Measurements from ENCODE around the gene SLC48A1.

SLC48A1 gene

GRCh38 chr12:47757840-47758583, 15.0 kb upstream of the SLC48A1 start:
- DNase-seq, result peak; percentile 67

DNA sequence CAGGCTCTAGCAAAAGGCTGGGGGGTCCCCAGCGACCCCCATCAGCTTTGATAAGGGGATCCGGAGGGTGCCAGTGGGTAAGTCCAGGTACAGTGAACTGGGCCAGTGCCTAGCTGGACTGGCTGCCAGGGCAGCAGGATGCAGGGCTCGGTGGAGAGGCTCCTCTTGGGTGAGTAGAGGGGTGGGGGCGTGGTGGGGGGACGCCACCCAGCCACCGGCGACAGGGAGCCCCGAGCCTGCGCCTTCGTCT, 14.5 kb upstream of the SLC48A1 start:
- DNase-seq, result peak; percentile 62

DNA sequence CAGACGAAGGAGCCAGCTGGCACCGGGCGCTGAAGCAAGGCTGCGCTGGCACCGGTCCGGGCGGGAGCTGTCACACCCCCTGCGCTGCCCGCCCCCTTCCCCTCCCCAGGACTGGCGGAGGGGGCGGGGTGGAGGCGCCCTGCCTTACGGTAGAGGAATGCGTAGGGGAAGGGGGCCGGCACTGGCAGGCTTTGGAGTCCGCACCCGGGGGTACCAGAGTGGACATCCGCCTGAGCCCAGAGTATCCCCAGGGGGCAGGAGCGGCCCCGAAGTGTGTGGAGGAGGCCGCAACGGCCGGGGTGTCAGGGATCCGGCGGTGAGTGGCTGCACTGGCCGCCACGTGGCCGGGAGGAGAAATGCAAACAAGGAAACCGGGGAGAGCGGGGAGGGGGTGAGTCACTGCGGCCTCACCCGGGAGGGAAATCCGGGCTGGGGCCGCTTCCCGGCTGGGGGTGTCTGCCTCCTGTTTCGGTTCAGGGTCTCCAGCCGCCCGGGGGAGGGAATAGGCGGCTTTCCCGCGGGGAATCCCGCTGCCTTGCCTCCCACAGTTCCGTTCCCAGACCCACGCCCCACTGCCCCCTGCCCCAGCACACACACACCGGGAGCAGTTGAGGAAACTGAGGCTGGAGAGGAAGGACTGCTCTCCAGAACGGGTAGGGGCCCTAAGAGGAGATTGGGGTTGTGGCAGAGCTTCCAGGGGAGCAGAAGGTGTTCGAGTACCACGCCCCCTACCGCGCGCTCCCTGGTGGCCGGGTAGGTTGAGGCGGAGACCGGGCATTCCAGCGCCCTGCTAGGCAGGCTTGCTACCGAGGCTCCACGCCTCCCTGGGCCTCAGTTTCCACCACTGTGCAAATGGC, 14.0 kb upstream of the SLC48A1 start, which contains the start of gene RAPGEF3:
Gene RAPGEF3, minus strand, starts transcription at position 47 of the 857 bp plus-strand sequence. CDS start 324 bp downstream, outside the sequence.
- DNase-seq, result peak; percentile 84

GRCh38 chr12:47762850-47763465, 10.1 kb upstream of the SLC48A1 start:
- no peak for DNase-seq

GRCh38 chr12:47763481-47764346, 9.3 kb upstream of the SLC48A1 start:
- DNase-seq, result no peak

GRCh38 chr12:47766502-47767215, 6.4 kb upstream of the SLC48A1 start:
- no peak for DNase-seq

- no peak for DNase-seq
Observed at GRCh38 chr12:47767216-47767724, 5.8 kb upstream of the SLC48A1 start.

DNA sequence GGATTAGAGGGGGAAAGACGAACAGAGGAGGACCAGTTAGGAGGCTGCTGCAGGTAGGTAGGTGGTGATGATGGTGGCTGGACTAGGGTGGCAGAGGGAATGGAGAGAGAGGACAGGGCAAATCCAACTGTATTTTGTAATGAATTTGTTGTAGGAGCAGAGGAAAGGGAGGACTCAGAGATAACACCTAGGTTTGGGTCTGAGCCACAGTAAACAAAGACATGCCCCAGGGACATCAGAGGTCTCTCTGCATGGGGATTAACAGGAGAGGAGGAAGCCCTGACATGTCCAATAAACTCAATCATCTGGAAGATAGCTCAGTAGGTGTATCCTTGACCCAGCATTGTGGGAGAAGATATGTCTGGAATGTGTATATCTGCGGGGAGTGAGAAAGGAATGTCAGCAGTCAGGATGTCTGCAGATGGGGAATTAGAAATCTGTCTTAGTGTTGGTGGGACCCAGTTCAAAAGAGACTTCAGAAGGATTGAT, 4.7 kb upstream of the SLC48A1 start:
- DNase-seq, result no peak

DNA sequence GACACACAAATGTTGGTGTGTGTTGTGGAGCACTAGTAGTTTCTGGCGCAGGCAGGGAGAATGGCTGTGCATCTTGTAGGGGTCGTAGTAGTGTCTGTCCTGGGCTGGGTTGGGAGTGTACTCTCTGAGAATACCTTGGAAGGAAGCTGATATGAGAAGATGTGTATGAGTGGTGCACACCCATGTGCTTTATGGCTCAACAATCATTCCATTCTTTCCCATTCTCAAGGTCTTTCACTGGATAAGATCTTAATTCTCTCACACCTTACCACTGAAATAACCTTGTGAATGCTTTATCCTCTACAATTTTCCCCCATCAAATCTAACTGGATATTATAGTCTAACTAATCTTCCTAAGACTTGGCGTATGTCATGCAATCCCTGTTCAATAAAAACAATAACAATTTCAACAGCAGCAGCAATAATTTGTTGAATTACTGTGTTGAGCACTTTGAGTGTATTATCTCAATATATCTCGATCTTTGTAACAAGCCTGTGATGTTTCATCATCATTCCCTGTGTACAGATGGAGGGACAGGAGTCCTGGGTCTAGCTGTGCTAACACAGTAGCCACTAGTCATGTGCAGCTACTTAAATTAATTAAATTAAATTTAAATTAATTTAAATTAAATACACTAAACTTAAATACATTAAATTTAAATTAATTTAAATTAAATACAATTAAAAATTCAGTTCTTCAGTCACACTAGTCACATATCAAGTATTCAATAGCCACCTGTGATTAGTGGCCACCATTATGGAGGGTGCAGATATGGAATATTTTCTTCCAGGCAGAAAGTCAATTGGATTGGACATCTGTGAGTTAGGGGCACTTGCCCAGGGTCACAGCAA, 3.6 kb upstream of the SLC48A1 start:
- no peak for DNase-seq

DNA sequence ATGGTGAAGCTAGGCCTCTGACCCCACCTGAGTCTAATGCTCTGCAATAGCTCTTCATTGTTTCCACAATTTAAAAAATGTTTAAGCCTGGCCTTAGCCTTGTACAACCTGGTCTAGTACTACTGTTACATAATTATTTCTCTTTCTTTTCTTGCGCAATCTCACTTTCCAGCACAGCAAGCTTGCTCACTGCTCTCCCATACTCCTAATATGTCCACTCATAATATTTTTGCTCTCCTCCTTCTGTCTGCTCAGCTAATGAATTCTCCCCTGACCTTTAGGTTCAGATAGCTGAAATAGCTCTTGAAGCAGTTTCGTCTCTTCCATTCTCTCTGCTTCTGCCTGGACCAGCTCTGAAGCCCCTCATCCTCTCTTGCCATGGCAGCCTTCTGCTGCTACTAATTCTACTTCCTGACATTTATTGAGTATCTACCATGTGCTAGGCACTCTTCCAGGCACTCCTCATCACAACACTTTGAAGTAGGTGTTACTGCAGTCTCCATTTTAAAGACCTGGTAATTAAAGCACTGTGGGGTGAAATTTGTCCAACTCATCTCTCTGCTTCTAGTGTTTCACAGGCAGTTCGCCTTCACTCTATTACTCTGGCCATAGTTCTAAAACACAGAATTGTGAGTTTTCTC, 2.8 kb upstream of the SLC48A1 start:
- no peak for DNase-seq

- DNase-seq, result no peak
Observed at GRCh38 chr12:47771304-47771703, 1.7 kb upstream of the SLC48A1 start.

- no peak for DNase-seq
Observed at GRCh38 chr12:47772094-47772660, 861 bp upstream of the SLC48A1 start.

DNA sequence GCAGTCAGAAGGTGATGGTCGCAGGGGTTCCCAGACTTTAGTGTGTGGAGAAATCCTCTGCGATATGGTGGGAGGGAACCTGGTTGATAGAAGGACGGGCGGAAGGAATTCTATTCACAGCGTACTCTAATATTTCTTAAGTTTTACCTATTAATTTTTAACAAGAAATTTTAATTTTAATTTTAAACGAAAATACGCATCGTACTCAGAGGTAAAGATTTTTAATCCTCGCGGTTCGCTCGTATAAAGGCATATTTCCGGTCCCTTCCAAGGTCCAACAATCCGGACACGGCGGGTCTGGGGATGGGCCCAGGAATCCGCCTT, 338 bp upstream of the SLC48A1 start:
- no peak for DNase-seq

DNA sequence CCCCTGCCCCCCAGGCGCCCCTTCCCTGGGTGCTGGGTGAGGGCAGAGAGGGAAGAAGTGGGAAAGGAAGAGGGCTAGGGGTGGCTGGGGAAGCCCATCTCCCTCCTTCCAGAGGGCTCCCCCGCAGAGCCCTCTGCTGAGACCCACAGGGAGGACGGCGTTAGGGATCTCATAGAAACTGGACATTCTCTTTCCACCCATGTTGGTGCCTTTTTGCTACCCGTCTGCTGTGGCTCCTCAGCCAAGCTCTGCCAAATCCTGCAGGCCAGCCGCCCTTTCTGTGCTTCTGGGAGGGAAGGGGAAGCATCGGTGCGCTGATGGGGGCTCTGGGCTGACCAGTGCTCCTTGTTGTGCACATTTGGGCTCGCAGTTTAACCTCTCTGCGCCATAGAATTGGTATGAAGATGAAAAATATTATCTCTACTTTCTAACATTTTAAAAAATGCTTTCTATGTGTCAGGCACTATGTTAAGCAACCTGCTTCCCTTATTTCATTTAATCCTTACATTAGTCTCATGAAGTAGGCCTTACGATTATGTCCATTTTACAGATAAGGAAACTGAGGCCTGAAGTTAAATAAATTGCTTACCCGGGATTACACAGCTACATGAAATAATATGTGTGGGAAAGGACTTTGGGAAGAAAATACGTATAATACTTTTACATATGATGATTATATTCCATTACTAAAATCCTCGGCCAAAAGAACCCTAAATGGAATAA, 981 bp downstream of the SLC48A1 start:
- no peak for DNase-seq

GRCh38 chr12:47774663-47775062, 1.6 kb downstream of the SLC48A1 start:
- DNase-seq, result no peak

DNA sequence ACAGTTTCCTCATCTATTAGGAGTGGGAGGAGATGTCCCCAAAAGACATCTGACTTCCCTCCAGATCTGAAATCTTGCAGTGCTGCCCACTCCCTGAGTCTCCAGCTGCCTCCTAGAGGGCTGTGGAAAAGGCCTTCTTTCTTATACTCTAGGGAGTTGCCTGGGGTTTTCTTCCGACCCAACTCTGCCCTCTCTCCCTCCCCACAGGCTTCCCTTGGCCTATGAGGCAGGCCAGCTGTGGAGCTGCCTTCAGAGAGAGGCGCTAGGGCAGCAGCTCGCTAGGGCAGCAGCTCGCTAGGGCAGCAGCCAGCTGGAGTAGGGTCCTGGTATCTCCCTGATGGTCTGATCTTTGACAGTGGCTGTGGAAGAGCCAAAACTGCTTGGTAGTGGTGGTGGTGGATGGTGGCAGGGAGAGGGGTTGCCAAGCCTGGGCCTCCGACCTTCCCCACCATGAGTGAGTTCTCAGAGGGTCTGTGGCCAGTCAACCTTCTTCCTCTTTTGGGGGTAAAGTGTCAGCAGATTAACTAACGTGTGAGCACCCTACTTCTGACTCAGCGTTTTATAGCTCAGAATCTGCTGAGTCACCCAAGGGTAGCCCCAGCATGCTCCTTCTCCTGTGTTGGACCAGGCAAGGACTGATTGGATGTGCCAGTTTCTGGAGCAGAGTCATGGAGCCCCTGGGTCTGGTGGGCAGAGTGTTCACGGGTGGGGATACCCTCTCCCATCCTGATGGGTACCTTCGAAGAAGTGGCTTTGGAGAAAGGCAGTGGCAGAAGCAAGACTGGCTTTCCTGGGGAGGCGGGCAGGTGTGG, 2.3 kb downstream of the SLC48A1 start:
- DNase-seq, result no peak

DNA sequence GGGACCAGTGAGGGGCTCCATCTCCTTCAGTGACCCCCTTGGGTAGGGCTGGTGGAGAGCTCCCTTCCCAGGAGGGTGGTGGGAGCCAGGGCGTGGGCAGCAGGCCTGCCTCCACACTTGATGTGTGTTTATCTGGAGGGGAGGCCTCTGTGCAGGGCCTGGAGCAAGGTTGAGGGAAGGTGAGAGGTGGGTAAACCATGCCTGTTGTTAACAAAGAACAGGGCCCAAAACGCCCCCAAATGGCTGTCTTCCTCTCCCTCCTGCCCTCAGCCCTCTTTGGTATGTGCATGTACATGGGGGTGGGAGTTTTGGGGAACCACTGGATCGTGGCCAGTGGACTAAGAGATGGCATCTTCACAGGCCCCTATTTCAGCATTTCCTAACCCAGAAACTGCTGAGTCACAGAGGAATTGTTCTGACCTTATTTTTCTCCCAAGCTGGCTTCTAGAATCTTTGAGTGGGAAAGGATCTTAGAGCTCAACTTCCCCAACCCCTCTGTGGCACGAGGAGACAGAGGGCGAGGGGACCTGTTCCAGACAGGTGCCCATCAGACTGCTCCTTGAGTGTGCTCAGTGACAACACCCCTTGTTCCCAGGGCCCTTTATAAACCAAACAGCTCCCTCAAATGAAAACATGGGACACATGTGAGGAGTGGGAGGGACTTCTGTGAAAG, 3.6 kb downstream of the SLC48A1 start:
- no peak for DNase-seq

All from right kidney (tissue), 1 donor.